Naive B cell (primary cell): ENCODE data around the gene MICALL2. TPM values are rescaled to one million over a fixed set of nuclear protein-coding genes. Genes with fewer than 3 reads are reported as not detected.

Experiments used
- ATAC-seq, 2 donors: fragments of 150-1000 bp; cut with Tn5 transposase; 2 replicates each; pipeline ENCODE4 v1.10.0; 2021; ENCODE audit warnings: low read depth in 2 of 2, mild to moderate bottlenecking in 2 of 2, moderate library complexity in 2 of 2
- DNase-seq: peaks from one replicate; pipeline ENCODE4 v3.0.0; 2022
- H3K27ac Mint-ChIP-seq, 6 donors: one replicate each; pipeline ENCODE4 v1.8.0; 2020 to 2022; ENCODE audit warnings: mild to moderate bottlenecking in 6 of 6, mixed read lengths in 6 of 6, moderate library complexity in 5 of 6, inconsistent platforms in 2 of 6
- H3K27me3 Mint-ChIP-seq, 3 donors: one replicate each; pipeline ENCODE4 v1.8.0; 2021 to 2022; ENCODE audit warnings: mixed read lengths in 3 of 3, mild to moderate bottlenecking in 1 of 3
- H3K36me3 Mint-ChIP-seq, 2 donors: one replicate each; pipeline ENCODE4 v1.8.0; 2020 to 2022; ENCODE audit warnings: mixed read lengths in 2 of 2, inconsistent platforms in 1 of 2, mild to moderate bottlenecking in 1 of 2
- H3K4me1 Mint-ChIP-seq, 3 donors: one replicate each; pipeline ENCODE4 v1.8.0; 2020 to 2022; ENCODE audit warnings: mixed read lengths in 3 of 3, inconsistent platforms in 1 of 3, mild to moderate bottlenecking in 1 of 3, moderate library complexity in 1 of 3
- H3K4me3 Mint-ChIP-seq, 8 donors: one replicate each; pipeline ENCODE4 v1.8.0; 2020 to 2022; ENCODE audit warnings: mild to moderate bottlenecking in 8 of 8, mixed read lengths in 8 of 8, moderate library complexity in 8 of 8, inconsistent platforms in 2 of 8
- H3K9me3 Mint-ChIP-seq, 7 donors: one replicate each; pipeline ENCODE4 v1.8.0; 2020 to 2022; ENCODE audit warnings: mixed read lengths in 7 of 7, mild to moderate bottlenecking in 5 of 7, inconsistent platforms in 2 of 7, moderate library complexity in 1 of 7
- polyA plus RNA-seq, 6 donors: library from polyadenylated mRNA; unstranded; fragments of 300-500 nt; fragmentation: Illumina TruSeq; gene quantifications; one replicate each; pipeline ENCODE4 v1.2.3, GENCODE V29; 2021; ENCODE audit warnings: low read depth in 6 of 6

The MICALL2 gene
- polyA plus RNA-seq, 6 donors from 2014 or later, result not detected

DNA sequence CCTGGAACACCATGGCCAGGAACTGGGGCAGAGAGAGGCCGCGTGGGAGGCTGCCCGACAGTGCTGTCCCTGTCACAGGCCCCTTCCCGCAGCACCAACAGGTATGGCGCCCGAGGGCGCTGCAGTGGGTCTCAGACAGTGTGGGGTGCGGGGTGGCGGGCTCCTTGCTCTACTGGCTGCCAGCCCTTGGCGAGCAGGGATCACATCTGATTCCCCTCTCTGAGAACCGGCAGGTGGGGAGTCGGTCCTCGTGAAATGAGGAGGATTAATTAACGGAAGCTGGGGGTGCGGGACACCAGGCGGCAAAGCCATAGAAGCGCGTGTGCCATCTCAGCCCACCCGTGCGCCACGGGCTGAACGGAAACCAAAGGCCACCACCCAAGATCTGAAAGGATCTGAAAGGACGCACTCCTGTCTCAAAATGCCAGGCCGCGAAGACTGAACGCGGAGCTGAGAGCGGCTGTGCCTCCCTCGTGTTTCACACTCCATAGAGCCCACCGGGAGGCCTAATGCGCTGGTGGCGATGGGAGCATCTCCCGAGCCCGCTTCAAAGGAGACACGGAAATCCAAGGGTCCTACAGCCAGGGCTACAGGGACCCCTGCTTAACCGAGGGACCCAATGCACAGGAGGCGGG lies 38.1 kb upstream of the MICALL2 start:
- H3K27ac Mint-ChIP-seq, result no peak overlapping the region
- ATAC-seq (no peak), DNase-seq (no peak)
- H3K27me3 Mint-ChIP-seq, result no peaks in the 10 kb centered on the region
- no peaks in the 10 kb centered on the region for H3K9me3 Mint-ChIP-seq
- peaks cover 11 to 20% (median 16%) of the 10 kb centered on the region in 3 donors for H3K4me1 Mint-ChIP-seq
- peak overlapping the region in 1 of 8 donors; percentile 56 for H3K4me3 Mint-ChIP-seq
- H3K36me3 Mint-ChIP-seq, result peaks cover 2 to 11% of the 10 kb centered on the region in 2 donors

- ATAC-seq (no peak), DNase-seq (no peak)
- H3K36me3 Mint-ChIP-seq, result peaks cover 4 to 15% of the 10 kb centered on the region in 2 donors
- no peaks in the 10 kb centered on the region for H3K9me3 Mint-ChIP-seq
- H3K27ac Mint-ChIP-seq, result peak overlapping the region in 1 of 6 donors; percentile 16
- H3K27me3 Mint-ChIP-seq, result no peaks in the 10 kb centered on the region
- peak overlapping the region in 2 of 8 donors; percentile 15 to 56 for H3K4me3 Mint-ChIP-seq
- H3K4me1 Mint-ChIP-seq, result peaks cover 4 to 13% (median 11%) of the 10 kb centered on the region in 3 donors
Measured at GRCh38 chr7:1496531-1497292, 37.4 kb upstream of the MICALL2 start.

DNA sequence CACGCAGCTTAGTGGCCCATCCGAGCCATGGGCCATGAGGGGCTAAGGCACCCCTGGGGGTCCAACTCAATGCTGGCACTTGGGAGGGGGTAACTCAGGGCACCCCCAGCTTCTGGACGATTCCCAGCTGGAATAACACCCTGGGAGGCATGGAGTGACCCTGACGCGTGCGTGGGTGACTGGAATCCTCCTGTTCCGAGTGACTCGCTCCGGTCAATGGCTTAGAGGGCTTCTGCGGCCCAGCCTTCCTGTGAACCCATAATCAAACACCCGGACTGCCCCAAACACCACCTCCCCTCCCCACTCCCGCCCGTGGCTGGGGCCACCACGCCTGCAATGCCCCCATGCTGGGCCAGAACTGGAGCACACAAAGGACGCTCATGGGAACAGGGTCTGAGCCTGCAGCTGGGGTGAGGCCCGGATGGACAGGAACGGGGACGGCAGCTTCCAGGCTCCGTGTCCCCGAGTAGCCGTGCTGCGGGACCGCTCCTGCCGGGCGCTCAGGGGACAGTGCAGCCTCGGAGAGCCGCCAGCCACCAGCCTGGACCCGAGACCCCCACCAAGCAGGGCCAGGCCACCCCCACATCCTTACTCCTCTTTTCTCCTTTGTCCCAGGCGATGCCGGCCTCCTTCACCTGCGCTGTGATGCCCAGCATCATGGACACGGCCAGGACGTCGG lies 36.4 kb upstream of the MICALL2 start:
- H3K4me3 Mint-ChIP-seq, result no peak overlapping the region
- no peak for ATAC-seq
- no peak for DNase-seq
- no peaks in the 10 kb centered on the region for H3K9me3 Mint-ChIP-seq
- H3K27me3 Mint-ChIP-seq, result no peaks in the 10 kb centered on the region
- no peak overlapping the region for H3K27ac Mint-ChIP-seq
- H3K36me3 Mint-ChIP-seq, result peaks cover 8 to 18% of the 10 kb centered on the region in 2 donors
- H3K4me1 Mint-ChIP-seq, result peaks cover 0 to 9% (median 5%) of the 10 kb centered on the region in 3 donors

DNA sequence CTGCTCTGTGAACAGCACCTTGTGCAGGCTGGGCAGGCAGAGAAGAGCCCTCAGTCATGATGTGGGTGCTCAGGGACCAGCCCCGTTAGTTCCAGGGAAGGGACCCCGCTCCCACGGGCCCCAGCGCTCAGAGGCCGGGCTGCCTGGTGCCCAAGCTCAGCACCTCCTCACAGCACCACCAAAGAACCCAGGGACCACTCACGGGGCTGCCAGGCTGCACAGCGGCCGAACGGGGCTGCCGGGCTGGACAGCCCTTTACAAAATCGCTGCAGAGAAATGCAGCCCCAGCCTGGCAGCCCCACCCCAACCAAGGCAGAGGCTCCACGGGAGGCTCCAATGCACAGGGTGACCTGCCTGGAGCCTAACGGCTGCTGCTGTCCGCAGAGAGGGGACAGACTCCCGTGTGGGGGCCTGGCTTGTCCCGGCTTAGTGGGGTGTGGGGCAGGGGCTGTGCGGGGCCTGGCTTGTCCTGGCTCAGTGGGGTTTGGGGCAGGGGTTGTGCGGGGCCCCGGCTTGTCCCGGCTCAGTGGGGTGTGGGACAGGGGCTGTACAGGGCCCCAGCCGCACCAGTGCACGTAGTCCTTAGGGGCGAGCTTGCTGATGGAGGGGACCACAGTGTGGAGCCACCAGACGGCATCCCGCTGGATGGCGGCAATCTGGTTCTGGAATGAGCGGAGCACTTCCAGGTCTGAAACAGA lies 35.7 kb upstream of the MICALL2 start:
- H3K4me3 Mint-ChIP-seq, result no peak overlapping the region
- H3K27me3 Mint-ChIP-seq, result no peaks in the 10 kb centered on the region
- DNase-seq, result no peak
- H3K9me3 Mint-ChIP-seq, result no peaks in the 10 kb centered on the region
- ATAC-seq, result no peak
- no peak overlapping the region for H3K27ac Mint-ChIP-seq
- peaks cover 8 to 17% of the 10 kb centered on the region in 2 donors for H3K36me3 Mint-ChIP-seq
- peaks cover 0 to 6% (median 0%) of the 10 kb centered on the region in 3 donors for H3K4me1 Mint-ChIP-seq

- Mint-ChIP-seq H3K27me3 (no peaks in the 10 kb centered on the region), H3K4me1 (peaks cover 0 to 3% (median 0%) of the 10 kb centered on the region in 3 donors), H3K27ac (no peak overlapping the region), H3K36me3 (peaks cover 8 to 20% of the 10 kb centered on the region in 2 donors), H3K4me3 (no peak overlapping the region), H3K9me3 (no peaks in the 10 kb centered on the region)
- DNase-seq (no peak), ATAC-seq (no peak)
Measured at GRCh38 chr7:1494447-1494846, 35.2 kb upstream of the MICALL2 start.

- H3K4me3 Mint-ChIP-seq, result no peak overlapping the region
- no peaks in the 10 kb centered on the region for H3K9me3 Mint-ChIP-seq
- H3K36me3 Mint-ChIP-seq, result peaks cover 8 to 29% of the 10 kb centered on the region in 2 donors
- ATAC-seq, result no peak
- peaks cover 0 to 8% (median 0%) of the 10 kb centered on the region in 3 donors for H3K4me1 Mint-ChIP-seq
- H3K27me3 Mint-ChIP-seq, result no peaks in the 10 kb centered on the region
- DNase-seq, result no peak
- no peak overlapping the region for H3K27ac Mint-ChIP-seq
Measured at GRCh38 chr7:1493571-1493970, 34.3 kb upstream of the MICALL2 start.

- DNase-seq (no peak), ATAC-seq (no peak)
- Mint-ChIP-seq H3K36me3 (peaks cover 8 to 32% of the 10 kb centered on the region in 2 donors), H3K27ac (peak overlapping the region in 1 of 6 donors; percentile 34), H3K9me3 (no peaks in the 10 kb centered on the region), H3K27me3 (no peaks in the 10 kb centered on the region), H3K4me3 (no peak overlapping the region), H3K4me1 (peaks cover 0 to 9% (median 0%) of the 10 kb centered on the region in 3 donors)
Measured at GRCh38 chr7:1493129-1493528, 33.9 kb upstream of the MICALL2 start.

DNA sequence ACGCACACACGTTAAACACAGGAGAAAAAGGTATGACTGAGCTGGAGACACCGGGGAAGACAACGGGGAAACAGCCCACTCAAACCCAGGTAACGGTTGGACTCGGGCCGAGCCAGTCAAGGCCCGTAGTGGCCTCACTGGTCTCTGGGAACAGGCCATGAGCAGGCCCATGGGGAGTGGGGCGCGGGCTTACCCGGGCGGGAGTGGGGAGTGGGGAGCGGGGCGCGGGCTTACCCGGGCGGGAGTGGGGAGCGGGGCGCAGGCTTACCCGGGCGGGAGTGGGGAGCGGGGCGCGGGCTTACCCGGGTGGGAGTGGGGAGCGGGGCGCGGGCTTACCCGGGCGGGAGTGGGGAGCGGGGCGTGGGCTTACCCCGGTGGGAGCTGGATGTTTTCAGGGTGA lies 33.4 kb upstream of the MICALL2 start:
- Mint-ChIP-seq H3K4me1 (peaks cover 0 to 9% (median 0%) of the 10 kb centered on the region in 3 donors), H3K4me3 (no peak overlapping the region), H3K9me3 (no peaks in the 10 kb centered on the region), H3K27ac (no peak overlapping the region), H3K36me3 (peaks cover 8 to 32% of the 10 kb centered on the region in 2 donors), H3K27me3 (no peaks in the 10 kb centered on the region)
- DNase-seq (no peak), ATAC-seq (no peak)

GRCh38 chr7:1492221-1492620 lies 33.0 kb upstream of the MICALL2 start:
- no peaks in the 10 kb centered on the region for H3K9me3 Mint-ChIP-seq
- DNase-seq (no peak), ATAC-seq (no peak)
- no peak overlapping the region for H3K4me3 Mint-ChIP-seq
- H3K4me1 Mint-ChIP-seq, result peaks cover 0 to 9% (median 0%) of the 10 kb centered on the region in 3 donors
- peak overlapping the region in 1 of 6 donors; percentile 47 for H3K27ac Mint-ChIP-seq
- H3K36me3 Mint-ChIP-seq, result peaks cover 8 to 32% of the 10 kb centered on the region in 2 donors
- no peaks in the 10 kb centered on the region for H3K27me3 Mint-ChIP-seq

DNA sequence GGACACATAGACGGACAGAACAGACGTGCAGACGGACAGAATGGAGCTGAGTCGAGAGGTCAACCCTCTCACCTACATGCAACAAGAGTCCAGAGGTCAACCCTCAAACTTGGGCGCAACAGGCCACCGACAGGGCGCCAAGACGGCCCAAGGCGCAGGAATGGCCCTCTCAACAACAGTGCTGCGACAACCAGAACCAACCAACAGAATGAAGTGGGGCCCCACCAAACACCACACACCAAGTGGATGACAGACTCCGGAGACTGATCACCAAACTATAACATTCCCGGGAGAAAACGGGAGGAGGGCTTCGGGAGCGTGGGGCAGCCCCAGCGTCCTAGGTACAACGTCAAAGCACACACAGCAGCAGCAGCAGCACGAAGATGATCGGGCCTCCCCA lies 31.6 kb upstream of the MICALL2 start:
- H3K27ac Mint-ChIP-seq, result no peak overlapping the region

GRCh38 chr7:1489336-1489735 lies 30.1 kb upstream of the MICALL2 start:
- no peak overlapping the region for H3K4me3 Mint-ChIP-seq
- H3K27ac Mint-ChIP-seq, result no peak overlapping the region
- H3K36me3 Mint-ChIP-seq, result peaks cover 8 to 32% of the 10 kb centered on the region in 2 donors
- peaks cover 0 to 9% (median 0%) of the 10 kb centered on the region in 3 donors for H3K4me1 Mint-ChIP-seq
- DNase-seq (no peak), ATAC-seq (no peak)
- no peaks in the 10 kb centered on the region for H3K9me3 Mint-ChIP-seq
- H3K27me3 Mint-ChIP-seq, result no peaks in the 10 kb centered on the region

More for the DNA sequence above, 31.6 kb upstream of the MICALL2 start:
- Mint-ChIP-seq H3K4me1 (peaks cover 0 to 9% (median 0%) of the 10 kb centered on the region in 3 donors), H3K4me3 (no peak overlapping the region), H3K9me3 (no peaks in the 10 kb centered on the region), H3K27me3 (no peaks in the 10 kb centered on the region), H3K36me3 (peaks cover 8 to 32% of the 10 kb centered on the region in 2 donors)
- DNase-seq (no peak), ATAC-seq (no peak)

DNA sequence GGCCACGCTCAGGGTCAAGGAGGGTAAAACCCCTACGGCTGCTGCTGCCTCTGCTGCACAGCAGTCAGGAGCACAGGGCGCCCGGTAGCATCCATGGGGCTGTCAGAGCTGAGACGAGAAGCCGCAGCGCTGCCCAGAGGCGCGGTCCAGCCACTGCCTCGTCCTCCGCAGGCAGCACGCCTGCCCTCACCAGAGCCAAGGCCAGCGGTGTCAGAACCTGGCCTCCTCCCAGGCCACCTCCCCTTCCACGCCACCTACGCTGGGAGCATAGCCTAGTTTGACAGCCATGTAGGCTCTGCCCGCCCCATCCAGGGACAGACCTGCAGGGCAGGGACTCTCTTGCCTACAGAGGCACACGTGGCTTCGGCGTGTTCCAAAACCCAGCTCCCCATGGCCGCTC lies 28.7 kb upstream of the MICALL2 start:
- ATAC-seq (no peak), DNase-seq (no peak)
- no peaks in the 10 kb centered on the region for H3K27me3 Mint-ChIP-seq
- peaks cover 0 to 9% (median 0%) of the 10 kb centered on the region in 3 donors for H3K4me1 Mint-ChIP-seq
- no peak overlapping the region for H3K4me3 Mint-ChIP-seq
- H3K36me3 Mint-ChIP-seq, result peaks cover 8 to 32% of the 10 kb centered on the region in 2 donors
- H3K27ac Mint-ChIP-seq, result no peak overlapping the region
- H3K9me3 Mint-ChIP-seq, result no peaks in the 10 kb centered on the region

- Mint-ChIP-seq H3K27me3 (no peaks in the 10 kb centered on the region), H3K27ac (no peak overlapping the region), H3K4me3 (no peak overlapping the region), H3K4me1 (peaks cover 0 to 8% (median 0%) of the 10 kb centered on the region in 3 donors), H3K36me3 (peaks cover 6 to 29% of the 10 kb centered on the region in 2 donors), H3K9me3 (no peaks in the 10 kb centered on the region)
- DNase-seq (no peak), ATAC-seq (no peak)
Measured at GRCh38 chr7:1487466-1487865, 28.2 kb upstream of the MICALL2 start.
